HG02852 (cell line): ENCODE data around the gene SLC4A4.

ENCODE experiments used
- ATAC-seq: cut with Tn5 transposase; IDR thresholded peaks from one replicate; pipeline ENCODE4 v1.9.1; 2021; ENCODE audit warnings: mild to moderate bottlenecking, moderate library complexity; ENCODE audit not compliant: unreplicated experiment

SLC4A4 gene

GRCh38 chr4:71338846-71339593 lies at the start of gene SLC4A4:
Gene SLC4A4 (plus strand): TSS chr4:71339020.
- ATAC-seq, result peak; percentile 100

DNA sequence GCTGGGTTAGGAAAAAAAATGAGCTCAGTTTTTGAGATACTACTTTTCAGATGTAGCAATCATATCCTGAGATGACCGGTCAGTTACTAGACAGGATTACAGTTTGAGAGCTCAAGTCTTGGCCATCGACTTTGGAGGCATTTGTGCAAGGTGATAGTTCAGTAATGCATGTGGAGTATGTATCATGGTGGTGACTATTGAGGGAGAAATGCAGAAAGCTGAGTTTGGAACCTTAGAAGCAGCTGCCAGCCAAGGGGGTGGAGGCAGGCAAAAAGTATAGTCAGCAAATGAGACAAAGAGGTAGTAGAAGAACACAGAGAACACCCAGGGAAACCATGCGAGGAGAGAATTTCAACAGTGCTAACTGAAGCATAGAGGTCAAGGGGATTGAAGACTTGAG lies 48.7 kb upstream of the SLC4A4 start:
- ATAC-seq, result no peak

DNA sequence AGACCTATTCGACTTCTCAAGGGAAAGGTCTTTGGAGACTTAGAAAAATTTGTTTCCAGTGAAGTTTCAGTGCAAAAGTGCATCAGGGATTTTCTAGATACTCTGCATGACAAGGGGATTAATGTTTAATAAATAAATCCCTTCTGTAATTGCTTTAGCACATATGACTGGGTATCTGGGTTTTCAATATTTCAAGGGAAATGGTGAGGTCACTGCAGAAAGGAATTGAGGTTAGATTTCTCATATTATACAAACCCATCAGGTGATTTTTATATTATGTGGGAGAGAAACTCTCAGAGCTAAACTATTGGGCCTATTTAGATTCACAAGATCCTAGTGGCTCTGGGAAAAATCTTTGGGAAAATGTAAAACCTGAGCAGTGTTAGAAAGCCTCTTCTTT lies 48.3 kb upstream of the SLC4A4 start:
- ATAC-seq, result no peak

- no peak for ATAC-seq
These were observed 46.6 kb upstream of the SLC4A4 start for GRCh38 chr4:71292228-71292627.

GRCh38 chr4:71293705-71294104 lies 45.1 kb upstream of the SLC4A4 start:
- ATAC-seq, result no peak

DNA sequence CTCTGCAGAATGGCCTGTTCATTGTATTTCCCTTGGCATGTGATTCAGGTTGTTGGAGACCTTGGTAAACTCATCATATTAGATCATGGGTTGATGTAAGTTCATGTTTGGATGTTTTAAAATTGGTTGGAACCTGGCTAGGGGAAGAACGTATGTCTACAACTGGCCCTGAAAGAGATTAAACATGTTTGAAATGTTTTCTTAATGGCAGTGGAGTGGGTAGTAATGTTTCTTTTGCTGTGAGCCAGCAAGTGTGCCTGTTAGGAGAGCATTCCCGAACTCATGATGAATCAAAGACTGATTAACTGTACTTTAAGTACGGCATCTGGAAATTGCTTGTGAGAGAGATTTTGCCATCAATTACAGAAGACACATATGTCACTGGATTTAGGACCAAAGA lies 44.5 kb upstream of the SLC4A4 start:
- ATAC-seq, result no peak

GRCh38 chr4:71296945-71297344 lies 41.9 kb upstream of the SLC4A4 start:
- ATAC-seq, result no peak

- no peak for ATAC-seq
These were observed 38.5 kb upstream of the SLC4A4 start for GRCh38 chr4:71300362-71300761.

GRCh38 chr4:71300964-71301363 lies 37.9 kb upstream of the SLC4A4 start:
- no peak for ATAC-seq

DNA sequence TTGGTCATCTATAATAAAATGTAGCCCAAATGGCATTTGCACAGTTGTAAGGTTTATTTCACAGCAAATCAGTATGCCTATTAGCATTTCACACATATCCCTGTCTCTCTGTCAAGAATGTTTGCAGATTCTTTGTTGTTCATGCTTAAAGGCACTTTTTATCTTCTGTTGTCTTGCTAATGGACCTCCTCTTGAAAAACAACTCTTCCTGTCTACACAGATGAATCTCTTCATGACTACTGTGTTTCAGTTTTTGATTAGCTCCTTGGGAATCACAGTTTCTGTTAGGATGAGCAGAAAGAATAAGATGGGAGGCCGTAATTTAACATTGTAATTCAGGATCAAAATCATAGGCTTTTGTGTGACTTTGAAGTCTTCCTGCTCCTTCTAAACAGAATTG lies 35.5 kb upstream of the SLC4A4 start:
- ATAC-seq, result no peak

DNA sequence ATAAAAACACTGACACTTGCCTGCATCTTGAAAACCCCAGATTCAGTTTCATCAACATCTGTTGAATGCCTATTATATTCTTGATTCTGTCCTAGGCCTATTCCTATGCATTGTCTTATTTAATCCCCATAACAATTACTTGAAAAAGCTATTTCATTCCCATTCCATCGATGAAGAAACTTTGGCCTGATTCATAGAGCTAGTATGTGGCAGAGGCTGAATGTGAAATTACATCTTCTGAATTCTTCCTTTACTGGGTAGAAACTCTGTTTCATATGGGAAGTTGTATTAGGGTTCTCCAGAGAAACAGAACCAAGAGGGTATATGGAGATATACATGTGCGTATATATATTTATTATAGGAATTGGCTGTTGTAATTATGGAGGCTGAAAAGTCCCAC lies 35.0 kb upstream of the SLC4A4 start:
- no peak for ATAC-seq

- no peak for ATAC-seq
These were observed 34.5 kb upstream of the SLC4A4 start for GRCh38 chr4:71304289-71304850.

DNA sequence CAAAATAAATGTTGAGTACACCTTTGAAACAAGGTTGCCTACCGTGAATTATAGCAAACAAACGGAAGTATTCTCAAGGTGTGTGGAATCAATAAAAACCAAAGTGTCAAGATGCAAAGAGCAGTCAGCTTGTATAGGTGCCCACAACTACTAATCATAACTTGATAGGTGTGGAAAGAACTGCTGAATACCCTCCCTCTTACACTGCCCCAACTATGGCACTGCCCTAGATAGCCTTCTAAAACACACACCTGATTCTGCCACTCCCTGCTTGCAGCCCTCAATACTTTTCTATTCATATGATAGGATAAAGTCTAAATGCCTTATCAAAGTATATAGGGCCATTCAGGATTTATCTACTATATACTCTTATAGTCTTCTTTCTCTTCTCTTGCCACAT lies 31.1 kb upstream of the SLC4A4 start:
- ATAC-seq, result no peak

DNA sequence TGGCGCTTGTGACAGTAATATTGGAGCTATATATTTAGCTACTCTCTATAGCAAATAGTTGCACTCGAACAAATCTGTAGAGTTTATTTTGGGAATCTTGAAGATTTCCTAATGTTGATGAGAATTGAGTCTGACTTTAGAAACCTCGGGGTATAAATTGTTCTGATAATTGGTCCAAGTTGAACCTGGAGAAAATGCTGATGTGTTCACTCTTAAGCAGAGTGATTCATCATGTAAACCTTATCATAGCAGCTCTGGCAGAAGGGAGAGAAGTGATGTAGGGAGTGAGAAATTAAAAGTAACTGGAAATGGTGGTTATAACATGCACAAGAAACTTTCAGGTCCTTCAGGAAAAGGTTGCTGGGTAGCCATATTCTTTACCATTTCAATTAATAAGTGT lies 16.4 kb upstream of the SLC4A4 start:
- no peak for ATAC-seq

- ATAC-seq, result no peak
These were observed 5.5 kb upstream of the SLC4A4 start for GRCh38 chr4:71333368-71333767.

- no peak for ATAC-seq
These were observed 4.9 kb upstream of the SLC4A4 start for GRCh38 chr4:71333960-71334359.

GRCh38 chr4:71334465-71334882 lies 4.3 kb upstream of the SLC4A4 start:
- ATAC-seq, result no peak

GRCh38 chr4:71343670-71344466 lies 5.0 kb downstream of the SLC4A4 start:
- no peak for ATAC-seq

GRCh38 chr4:71346710-71347109 lies 7.9 kb downstream of the SLC4A4 start:
- ATAC-seq, result no peak

- ATAC-seq, result no peak
These were observed 9.8 kb downstream of the SLC4A4 start for GRCh38 chr4:71348586-71348985.

GRCh38 chr4:71355045-71355444 lies 16.2 kb downstream of the SLC4A4 start:
- no peak for ATAC-seq

- ATAC-seq, result no peak
These were observed 17.2 kb downstream of the SLC4A4 start for GRCh38 chr4:71355971-71356370.
